SK-N-SH (cell line): Measurements from ENCODE around the gene DMRT3.

Experiments used
- NRF1 ChIP-seq: IDR thresholded peaks from 2 replicates; pipeline ENCODE4 v1.6.1; 2012; ENCODE audit warnings: low read depth, mild to moderate bottlenecking, low read length
- TEAD4 ChIP-seq: IDR thresholded peaks from 2 replicates; pipeline ENCODE4 v1.4.0; 2012; ENCODE audit warnings: mild to moderate bottlenecking, borderline replicate concordance; ENCODE audit not compliant: insufficient read depth
- TF ChIP-seq, protein P1 (sequence below): fragments of 200-600 bp; sonication (generic); IDR thresholded peaks from 2 replicates; pipeline ENCODE4 v1.6.1; 2017; ENCODE audit warnings: antibody characterized with exemption, mild to moderate bottlenecking, moderate library complexity

- TF ChIP-seq NRF1 = no peak
- TF ChIP-seq TEAD4 = no peak
- TF ChIP-seq, protein P1, sequence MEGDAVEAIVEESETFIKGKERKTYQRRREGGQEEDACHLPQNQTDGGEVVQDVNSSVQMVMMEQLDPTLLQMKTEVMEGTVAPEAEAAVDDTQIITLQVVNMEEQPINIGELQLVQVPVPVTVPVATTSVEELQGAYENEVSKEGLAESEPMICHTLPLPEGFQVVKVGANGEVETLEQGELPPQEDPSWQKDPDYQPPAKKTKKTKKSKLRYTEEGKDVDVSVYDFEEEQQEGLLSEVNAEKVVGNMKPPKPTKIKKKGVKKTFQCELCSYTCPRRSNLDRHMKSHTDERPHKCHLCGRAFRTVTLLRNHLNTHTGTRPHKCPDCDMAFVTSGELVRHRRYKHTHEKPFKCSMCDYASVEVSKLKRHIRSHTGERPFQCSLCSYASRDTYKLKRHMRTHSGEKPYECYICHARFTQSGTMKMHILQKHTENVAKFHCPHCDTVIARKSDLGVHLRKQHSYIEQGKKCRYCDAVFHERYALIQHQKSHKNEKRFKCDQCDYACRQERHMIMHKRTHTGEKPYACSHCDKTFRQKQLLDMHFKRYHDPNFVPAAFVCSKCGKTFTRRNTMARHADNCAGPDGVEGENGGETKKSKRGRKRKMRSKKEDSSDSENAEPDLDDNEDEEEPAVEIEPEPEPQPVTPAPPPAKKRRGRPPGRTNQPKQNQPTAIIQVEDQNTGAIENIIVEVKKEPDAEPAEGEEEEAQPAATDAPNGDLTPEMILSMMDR = no peak
Measured at GRCh38 chr9:970151-970996, 6.1 kb upstream of the DMRT3 start.
